ENCODE measurements around the gene MYO5B. TPM values are rescaled to one million over a fixed set of nuclear protein-coding genes. Genes with fewer than 3 reads are reported as not detected.

MYO5B gene
- total and polyA plus RNA-seq, 7 experiments from 2014 or later, result 0.02 to 0.04 TPM; not detected in 5

- DNase-seq (no peak), ATAC-seq (no peak)
- peaks cover 0 to 5% of the 10 kb centered on the region in 2 donors for H3K4me1 ChIP-seq (ENCODE audit: control insufficient read depth in 2 of 2, insufficient read depth in 2 of 2, low read length in 2 of 2)
- H3K27me3 ChIP-seq (ENCODE audit: control insufficient read depth in 2 of 2, insufficient read depth in 2 of 2, low read length in 2 of 2), result peaks cover 3 to 18% of the 10 kb centered on the region in 2 donors
- peaks cover 0 to 5% (median 0%) of the 10 kb centered on the region in 3 experiments for H3K9me3 ChIP-seq (ENCODE audit: control insufficient read depth in 2 of 3, low read length in 3 of 3)
- peaks cover 5 to 22% (median 15%) of the 10 kb centered on the region in 7 donors for H3K4me1 Mint-ChIP-seq
- H3K27ac ChIP-seq (ENCODE audit: low read depth, low read length), result no peak overlapping the region
- H3K36me3 ChIP-seq (ENCODE audit: control insufficient read depth in 2 of 3, insufficient read depth in 3 of 3, low read length in 3 of 3), result no peaks in the 10 kb centered on the region
- no peak overlapping the region for H3K4me3 ChIP-seq (ENCODE audit: low read length)
- peaks cover 63 to 68% (median 65%) of the 10 kb centered on the region in 5 donors for H3K27me3 Mint-ChIP-seq
- intact Hi-C loops (cut with micrococcal nuclease), result loop anchor here in 1 of 2 donors (10.0 kb wide), 1 partner anchor 685 kb away; no protein-coding TSS in a partner anchor
- ChIA-PET POLR2A (no interaction called here), CTCF (no interaction called here)
- no peak overlapping the region for H3K4me3 Mint-ChIP-seq
- peak overlapping the region in 1 of 9 donors; percentile 10 for H3K27ac Mint-ChIP-seq
- peaks cover 0 to 8% (median 0%) of the 10 kb centered on the region in 5 donors for H3K36me3 Mint-ChIP-seq
- peaks cover 0 to 16% (median 6%) of the 10 kb centered on the region in 11 donors for H3K9me3 Mint-ChIP-seq
These were observed 4.5 kb upstream of the MYO5B start for GRCh38 chr18:50199346-50199855.

- H3K27me3 ChIP-seq (ENCODE audit: control insufficient read depth in 2 of 2, insufficient read depth in 2 of 2, low read length in 2 of 2), result peaks cover 3 to 18% of the 10 kb centered on the region in 2 donors
- POLR2A ChIA-PET, result no interaction called here
These were observed 1.3 kb upstream of the MYO5B start for GRCh38 chr18:50196261-50196660.

GRCh38 chr18:50195689-50196088, 742 bp upstream of the MYO5B start:
- H3K4me3 Mint-ChIP-seq, result peak overlapping the region; percentile 39 to 82 (median 66)
- peak overlapping the region in 1 of 9 donors; percentile 59 for H3K27ac Mint-ChIP-seq
- H3K4me1 Mint-ChIP-seq, result peaks cover 4 to 20% (median 17%) of the 10 kb centered on the region in 7 donors
- DNase-seq, result no peak
- ATAC-seq, result no peak
- peaks cover 0 to 6% (median 2%) of the 10 kb centered on the region in 11 donors for H3K9me3 Mint-ChIP-seq
- H3K9me3 ChIP-seq (ENCODE audit: control insufficient read depth in 2 of 3, low read length in 3 of 3), result peaks cover 0 to 2% (median 0%) of the 10 kb centered on the region in 3 experiments
- H3K4me3 ChIP-seq (ENCODE audit: low read length), result no peak overlapping the region
- H3K27me3 Mint-ChIP-seq, result peaks cover 67 to 81% (median 76%) of the 10 kb centered on the region in 5 donors
- ChIA-PET CTCF (interaction anchor here (0.6 kb wide), 1 partner anchor 851 kb away, joined by 3 read pairs; no protein-coding TSS in a partner anchor), POLR2A (no interaction called here)
- H3K36me3 ChIP-seq (ENCODE audit: control insufficient read depth in 2 of 3, insufficient read depth in 3 of 3, low read length in 3 of 3), result no peaks in the 10 kb centered on the region
- no peak overlapping the region for H3K27ac ChIP-seq (ENCODE audit: low read depth, low read length)
- peaks cover 0 to 5% of the 10 kb centered on the region in 2 donors for H3K4me1 ChIP-seq (ENCODE audit: control insufficient read depth in 2 of 2, insufficient read depth in 2 of 2, low read length in 2 of 2)
- intact Hi-C loops (cut with micrococcal nuclease), result loop anchor here (2.0 to 10.0 kb wide), 3 partner anchors 187 to 685 kb away; no protein-coding TSS in a partner anchor
- H3K36me3 Mint-ChIP-seq, result peaks cover 0 to 8% (median 0%) of the 10 kb centered on the region in 5 donors
- peaks cover 3 to 18% of the 10 kb centered on the region in 2 donors for H3K27me3 ChIP-seq (ENCODE audit: control insufficient read depth in 2 of 2, insufficient read depth in 2 of 2, low read length in 2 of 2)

More at GRCh38 chr18:50196261-50196660, 1.3 kb upstream of the MYO5B start:
- H3K36me3 ChIP-seq (ENCODE audit: control insufficient read depth in 2 of 3, insufficient read depth in 3 of 3, low read length in 3 of 3), result no peaks in the 10 kb centered on the region
- no peak for DNase-seq
- H3K36me3 Mint-ChIP-seq, result peaks cover 0 to 8% (median 0%) of the 10 kb centered on the region in 5 donors
- H3K9me3 Mint-ChIP-seq, result peaks cover 0 to 12% (median 6%) of the 10 kb centered on the region in 11 donors
- H3K27ac Mint-ChIP-seq, result no peak overlapping the region
- no peak overlapping the region for H3K27ac ChIP-seq (ENCODE audit: low read depth, low read length)
- no peak overlapping the region for H3K4me3 ChIP-seq (ENCODE audit: low read length)
- no peak for ATAC-seq
- peak overlapping the region in 9 of 10 donors; percentile 5 to 82 (median 38) for H3K4me3 Mint-ChIP-seq
- intact Hi-C loops (cut with micrococcal nuclease), result loop anchor here in 1 of 2 donors (10.0 kb wide), 1 partner anchor 681 kb away; no protein-coding TSS in a partner anchor
- peaks cover 0 to 5% of the 10 kb centered on the region in 2 donors for H3K4me1 ChIP-seq (ENCODE audit: control insufficient read depth in 2 of 2, insufficient read depth in 2 of 2, low read length in 2 of 2)
- CTCF ChIA-PET, result no interaction called here
- H3K4me1 Mint-ChIP-seq, result peaks cover 4 to 20% (median 17%) of the 10 kb centered on the region in 7 donors
- peaks cover 0 to 5% (median 0%) of the 10 kb centered on the region in 3 experiments for H3K9me3 ChIP-seq (ENCODE audit: control insufficient read depth in 2 of 3, low read length in 3 of 3)
- peaks cover 67 to 79% (median 76%) of the 10 kb centered on the region in 5 donors for H3K27me3 Mint-ChIP-seq

GRCh38 chr18:50193796-50194630, 934 bp downstream of the MYO5B start:
- Histone ChIP-seq H3K4me1 (ENCODE audit: control insufficient read depth in 2 of 2, insufficient read depth in 2 of 2, low read length in 2 of 2) (peaks cover 0 to 5% of the 10 kb centered on the region in 2 donors), H3K27ac (ENCODE audit: low read depth, low read length) (no peak overlapping the region), H3K27me3 (ENCODE audit: control insufficient read depth in 2 of 2, insufficient read depth in 2 of 2, low read length in 2 of 2) (peaks cover 0 to 18% of the 10 kb centered on the region in 2 donors), H3K9me3 (ENCODE audit: control insufficient read depth in 2 of 3, low read length in 3 of 3) (no peaks in the 10 kb centered on the region), H3K36me3 (ENCODE audit: control insufficient read depth in 2 of 3, insufficient read depth in 3 of 3, low read length in 3 of 3) (no peaks in the 10 kb centered on the region), H3K4me3 (ENCODE audit: low read length) (no peak overlapping the region)
- DNase-seq (peak in 1 of 9 donors; percentile 8), ATAC-seq (no peak)
- Mint-ChIP-seq H3K4me3 (peak overlapping the region; percentile 28 to 81 (median 62)), H3K36me3 (peaks cover 0 to 8% (median 0%) of the 10 kb centered on the region in 5 donors), H3K4me1 (peaks cover 6 to 20% (median 17%) of the 10 kb centered on the region in 7 donors), H3K9me3 (peaks cover 0 to 2% (median 0%) of the 10 kb centered on the region in 11 donors), H3K27ac (no peak overlapping the region), H3K27me3 (peaks cover 62 to 78% (median 75%) of the 10 kb centered on the region in 5 donors)
- ChIA-PET POLR2A (no interaction called here), CTCF (no interaction called here)
- intact Hi-C loops (cut with micrococcal nuclease), result loop anchor here (2.0 to 10.0 kb wide), 3 partner anchors 185 to 683 kb away; no protein-coding TSS in a partner anchor

- no peaks in the 10 kb centered on the region for H3K36me3 ChIP-seq (ENCODE audit: control insufficient read depth in 2 of 3, insufficient read depth in 3 of 3, low read length in 3 of 3)
- H3K4me1 ChIP-seq (ENCODE audit: control insufficient read depth in 2 of 2, insufficient read depth in 2 of 2, low read length in 2 of 2), result peaks cover 0 to 5% of the 10 kb centered on the region in 2 donors
- Mint-ChIP-seq H3K27ac (no peak overlapping the region), H3K9me3 (peaks cover 0 to 2% (median 0%) of the 10 kb centered on the region in 11 donors), H3K4me3 (peak overlapping the region in 9 of 10 donors; percentile 43 to 81 (median 63)), H3K4me1 (peaks cover 6 to 20% (median 17%) of the 10 kb centered on the region in 7 donors), H3K36me3 (peaks cover 0 to 8% (median 0%) of the 10 kb centered on the region in 5 donors), H3K27me3 (peaks cover 58 to 78% (median 75%) of the 10 kb centered on the region in 5 donors)
- intact Hi-C loops (cut with micrococcal nuclease), result loop anchor here in 1 of 2 donors (10.0 kb wide), 1 partner anchor 678 kb away; no protein-coding TSS in a partner anchor
- H3K4me3 ChIP-seq (ENCODE audit: low read length), result no peak overlapping the region
- ChIA-PET CTCF (interaction anchor here (0.5 kb wide), 1 partner anchor 158 kb away, joined by 3 read pairs; no protein-coding TSS in a partner anchor), POLR2A (no interaction called here)
- DNase-seq, result no peak
- H3K27me3 ChIP-seq (ENCODE audit: control insufficient read depth in 2 of 2, insufficient read depth in 2 of 2, low read length in 2 of 2), result peaks cover 0 to 18% of the 10 kb centered on the region in 2 donors
- no peak overlapping the region for H3K27ac ChIP-seq (ENCODE audit: low read depth, low read length)
- no peak for ATAC-seq
- no peaks in the 10 kb centered on the region for H3K9me3 ChIP-seq (ENCODE audit: control insufficient read depth in 2 of 3, low read length in 3 of 3)
These were observed 1.8 kb downstream of the MYO5B start for GRCh38 chr18:50192995-50193795.

All from naive thymus-derived CD4-positive, alpha-beta T cell (primary cell).